Stimulated activated CD8-positive, alpha-beta memory T cell treated with anti-CD3 and anti-CD28 coated beads, Interleukin-12 subunit alpha, Interleukin-12 subunit beta, amount 100 ng/mL, for 24 hours (primary cell): ENCODE data around the gene EIF2S3B.

Source experiments
- DNase-seq: peaks from one replicate; pipeline ENCODE4 v3.0.0-alpha.2; 2020; ENCODE audit errors: extremely low read depth

EIF2S3B gene

GRCh38 chr12:10554228-10554755 lies 48.6 kb downstream of the EIF2S3B start:
- no peak for DNase-seq

- no peak for DNase-seq
Observed at GRCh38 chr12:10554756-10555481, 49.2 kb downstream of the EIF2S3B start.

- DNase-seq, result no peak
Observed at GRCh38 chr12:10557329-10557728, 51.6 kb downstream of the EIF2S3B start.

GRCh38 chr12:10557766-10558165 lies 52.1 kb downstream of the EIF2S3B start:
- DNase-seq, result no peak
